ENCODE data around the gene NUDT6.

NUDT6 gene

DNA sequence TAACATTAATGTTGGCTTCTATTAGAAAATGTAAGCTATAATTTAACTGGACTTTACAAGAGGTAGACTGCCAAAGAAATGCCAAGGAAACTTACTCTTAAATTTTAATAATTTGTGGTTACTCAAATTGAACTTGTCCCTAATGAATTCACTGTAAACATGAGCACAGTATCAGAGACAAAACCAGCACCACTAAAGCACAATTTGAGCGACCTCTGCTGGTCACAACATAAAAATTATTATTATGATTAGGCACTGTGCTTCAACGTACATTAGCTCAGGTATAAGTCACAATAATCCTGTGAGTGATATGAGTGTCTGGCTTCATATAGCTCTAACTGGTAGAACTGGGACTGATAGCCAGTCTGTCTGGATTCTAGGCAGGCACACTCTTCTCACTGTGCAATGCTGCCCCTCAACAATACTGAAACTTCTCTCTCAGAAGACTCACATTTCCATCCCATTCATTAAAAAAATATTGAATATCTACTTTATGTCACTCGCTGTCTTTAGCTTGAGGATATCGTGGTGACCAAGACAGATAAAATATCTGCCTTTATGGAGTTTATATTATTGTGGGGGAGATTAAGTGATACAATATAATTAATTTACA lies 8.0 kb downstream of the NUDT6 start:
- DNase-seq (ENCODE audit: low read depth in 2 of 3, low spot score in 1 of 3) = peak in 1 of 3 donors; percentile 26

DNA sequence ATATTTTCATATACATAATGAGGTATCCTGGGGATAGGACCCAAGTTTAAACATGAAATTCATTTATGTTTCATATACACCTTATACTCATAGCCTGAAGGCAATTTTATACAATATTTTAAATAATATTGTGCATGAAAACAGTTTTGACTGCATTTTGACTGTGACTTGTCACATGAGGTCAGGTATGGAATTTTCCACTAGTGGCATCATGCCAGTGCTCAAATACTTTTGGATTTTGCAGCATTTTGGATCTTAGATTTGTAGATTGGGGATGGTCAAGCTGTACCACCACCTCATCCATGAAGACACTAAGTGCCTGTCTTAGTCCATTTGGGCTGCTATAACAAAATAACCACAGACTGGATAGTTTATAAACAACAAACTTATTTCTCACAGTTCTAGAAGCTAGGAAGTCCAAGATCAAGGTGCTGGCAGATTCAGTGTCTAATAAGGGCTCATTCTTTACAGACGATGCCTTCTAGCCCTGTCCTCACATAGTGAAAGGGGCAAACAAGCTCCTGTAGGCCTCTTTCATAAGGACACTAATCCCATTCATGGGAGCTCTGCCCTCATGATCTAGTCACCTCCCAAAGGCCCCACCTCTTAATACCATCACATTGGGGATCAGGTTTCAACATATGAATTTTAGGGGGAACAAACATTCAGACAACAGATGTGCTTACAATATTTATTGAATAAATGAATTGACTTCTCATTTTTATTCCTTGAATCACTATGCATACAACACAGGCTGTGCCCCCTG lies 9.4 kb downstream of the NUDT6 start:
- DNase-seq (ENCODE audit: low read depth in 2 of 3, low spot score in 1 of 3) = no peak

DNA sequence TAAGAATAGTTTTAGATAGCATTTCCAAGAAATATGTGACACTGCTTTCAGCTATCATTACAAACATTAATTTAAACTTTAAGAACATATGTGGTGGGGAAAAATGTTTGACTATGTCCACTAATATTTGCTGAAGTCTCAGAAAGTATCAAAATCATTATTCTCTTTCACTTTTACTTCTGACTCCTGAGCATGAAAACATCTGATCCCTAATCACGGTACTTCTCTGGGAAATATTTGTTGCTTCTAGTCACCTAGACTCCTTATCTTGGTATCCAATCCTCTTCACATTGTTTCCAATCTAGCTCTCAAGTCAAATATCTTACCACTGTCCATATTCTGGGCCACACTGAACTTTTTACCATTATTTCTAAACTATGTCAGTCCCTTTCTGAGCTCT lies 10.8 kb downstream of the NUDT6 start:
- DNase-seq (ENCODE audit: low read depth in 2 of 3, low spot score in 1 of 3) = no peak

DNA sequence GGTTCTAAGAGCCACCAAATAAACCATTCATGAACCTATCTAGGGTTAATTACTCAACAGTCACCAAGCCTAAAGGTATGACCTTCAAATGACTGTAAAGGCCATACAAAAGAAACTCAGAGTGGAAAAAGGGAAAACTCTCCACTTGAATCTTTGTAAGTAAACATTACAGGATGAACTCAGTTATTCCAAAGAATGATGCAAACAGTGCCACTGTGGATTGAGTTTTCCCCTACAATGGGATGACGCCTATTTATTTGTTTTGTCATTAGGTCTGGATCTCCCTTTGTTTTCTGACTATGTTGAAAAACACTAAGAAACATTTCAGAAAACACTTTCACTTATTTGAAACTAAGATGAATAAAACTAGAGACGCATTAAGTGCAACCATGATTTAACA lies 12.7 kb downstream of the NUDT6 start:
- no peak for DNase-seq (ENCODE audit: low read depth in 2 of 3, low spot score in 1 of 3)

DNA sequence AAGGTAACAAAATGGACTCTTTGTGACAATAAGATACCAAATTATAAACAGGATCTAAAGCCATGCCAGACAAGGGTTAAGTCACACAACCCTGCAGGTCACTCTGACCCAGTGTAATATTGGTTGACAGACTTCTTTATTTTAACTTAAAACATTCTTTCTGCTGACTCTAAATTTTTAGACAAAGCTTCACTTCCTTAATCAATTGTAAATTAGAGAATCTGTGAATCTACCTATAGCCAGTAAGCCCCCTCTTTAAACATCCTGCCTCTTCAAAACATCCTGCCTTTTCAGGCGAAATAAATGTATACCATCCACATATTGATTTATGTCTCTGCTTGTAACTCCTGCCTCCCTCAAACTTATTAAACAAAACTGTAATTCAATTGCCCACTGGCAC lies 14.2 kb downstream of the NUDT6 start:
- no peak for DNase-seq (ENCODE audit: low read depth in 2 of 3, low spot score in 1 of 3)

DNA sequence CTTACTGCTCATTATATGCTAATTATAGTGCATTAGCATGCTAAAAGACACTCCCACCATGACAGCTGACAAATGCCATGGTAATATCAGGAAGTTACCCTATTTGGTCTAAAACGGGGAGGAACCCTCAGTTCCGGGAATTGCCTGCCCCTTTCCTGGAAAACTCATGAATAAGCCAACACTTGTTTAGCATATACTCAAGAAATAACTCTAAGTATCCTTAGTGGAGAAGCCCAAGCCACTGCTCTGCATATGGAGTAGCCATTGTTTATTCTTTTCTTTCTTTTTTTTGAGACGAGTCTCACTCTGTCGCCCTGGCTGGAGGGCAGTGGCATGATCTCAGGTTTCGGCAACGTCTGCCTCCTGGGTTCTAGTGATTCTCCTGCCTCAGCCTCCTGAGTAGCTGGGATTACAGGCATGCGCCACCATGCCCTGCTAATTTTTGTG lies 15.5 kb downstream of the NUDT6 start:
- DNase-seq (ENCODE audit: low read depth in 2 of 3, low spot score in 1 of 3) = no peak

DNA sequence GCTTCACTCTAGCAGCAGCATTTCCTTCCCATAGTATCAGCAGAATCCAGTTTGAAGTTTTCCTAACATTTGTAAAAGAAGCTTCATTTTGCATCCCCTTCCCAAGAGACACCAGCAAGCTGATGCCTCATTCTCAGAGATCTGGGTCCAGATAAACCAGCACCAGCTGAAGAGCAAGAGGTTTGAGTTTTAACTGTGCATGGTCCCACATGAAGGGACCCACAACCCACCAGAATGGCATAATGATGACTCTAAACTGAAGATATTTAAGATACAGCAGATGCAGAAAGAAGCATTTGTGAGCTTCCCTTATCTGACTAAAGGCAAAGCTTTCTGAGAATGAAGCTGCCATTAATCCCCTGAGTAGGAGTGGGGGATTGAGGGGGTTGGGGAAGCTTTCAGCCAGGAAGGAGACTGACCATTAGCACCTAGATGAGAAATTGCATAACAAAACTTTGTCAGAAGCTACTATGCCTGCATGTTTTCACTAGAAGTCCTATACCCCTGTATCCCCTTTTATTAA lies 18.6 kb downstream of the NUDT6 start:
- DNase-seq (ENCODE audit: low read depth in 2 of 3, low spot score in 1 of 3) = no peak

DNA sequence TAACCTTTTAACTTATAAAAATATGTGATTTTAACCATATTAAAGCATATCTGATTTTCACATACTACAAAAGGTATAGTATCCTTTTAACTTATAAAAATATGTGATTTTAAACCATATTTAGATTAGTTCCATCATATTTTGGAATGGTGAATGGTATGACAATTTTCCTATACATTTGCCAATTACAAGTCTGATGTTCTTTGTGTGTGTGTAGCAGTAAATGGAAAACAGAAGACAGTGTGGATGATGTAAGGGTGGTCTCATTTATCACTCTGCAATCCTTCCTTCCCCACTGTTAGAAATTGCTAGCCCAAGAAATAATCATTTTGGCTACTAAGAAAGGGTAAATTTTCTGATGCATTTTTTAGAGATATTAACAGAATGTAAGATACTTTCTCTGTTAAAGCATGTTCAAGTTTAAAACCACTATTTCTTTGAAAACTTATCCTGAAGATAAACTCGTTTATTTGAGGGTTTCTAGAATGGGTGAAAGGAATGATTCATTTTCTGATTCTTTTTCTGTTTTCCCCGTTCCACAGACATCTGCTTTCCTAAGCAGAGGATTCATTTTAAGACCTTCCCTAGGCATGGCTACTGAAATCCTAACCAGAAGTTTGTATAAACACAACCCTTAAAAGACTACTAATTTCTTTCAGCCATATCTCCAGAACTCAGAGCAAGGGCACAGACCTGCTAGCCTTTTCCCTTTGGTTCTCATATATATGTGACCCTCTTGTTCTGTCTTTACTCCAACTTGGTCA lies 21.0 kb downstream of the NUDT6 start:
- DNase-seq (ENCODE audit: low read depth in 2 of 3, low spot score in 1 of 3) = no peak

DNA sequence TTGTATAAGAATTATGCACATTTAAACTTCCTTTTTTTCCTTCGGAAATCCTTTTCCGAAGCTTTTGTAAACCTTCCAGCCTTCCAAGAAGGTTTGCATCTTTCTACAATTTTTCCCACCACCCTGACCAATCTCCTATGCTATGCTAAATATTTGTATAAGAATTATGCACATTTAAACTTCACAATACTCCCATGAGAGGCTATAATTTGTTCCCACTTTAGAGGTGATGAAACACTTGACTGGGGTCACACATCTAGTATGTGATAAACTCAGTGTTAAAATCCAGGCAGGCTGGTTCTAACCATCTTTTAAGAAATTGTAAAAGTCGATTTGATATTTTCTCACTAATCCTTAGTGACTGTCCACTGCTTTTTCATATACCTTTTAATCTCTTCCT lies 22.1 kb downstream of the NUDT6 start:
- DNase-seq (ENCODE audit: low read depth in 2 of 3, low spot score in 1 of 3) = no peak

DNA sequence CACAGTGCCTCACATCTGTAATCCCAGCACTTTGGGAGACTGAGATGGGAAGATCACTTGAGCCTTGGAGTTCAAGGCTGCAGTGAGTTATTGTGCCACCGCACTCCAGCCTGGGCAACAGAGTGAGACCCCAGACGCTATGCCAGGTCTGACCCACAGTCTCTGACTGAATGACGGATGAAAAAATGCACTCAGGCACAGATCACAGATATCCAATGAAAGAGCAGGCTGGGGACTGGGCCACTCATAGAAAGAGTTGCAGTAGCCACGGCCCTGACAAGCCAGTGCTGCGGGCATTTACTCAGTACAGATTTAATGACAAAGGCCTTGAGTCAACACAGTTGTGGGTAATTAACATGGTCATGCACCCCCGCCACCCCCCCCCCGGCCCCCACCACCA lies 22.7 kb downstream of the NUDT6 start:
- DNase-seq (ENCODE audit: low read depth in 2 of 3, low spot score in 1 of 3) = no peak

DNA sequence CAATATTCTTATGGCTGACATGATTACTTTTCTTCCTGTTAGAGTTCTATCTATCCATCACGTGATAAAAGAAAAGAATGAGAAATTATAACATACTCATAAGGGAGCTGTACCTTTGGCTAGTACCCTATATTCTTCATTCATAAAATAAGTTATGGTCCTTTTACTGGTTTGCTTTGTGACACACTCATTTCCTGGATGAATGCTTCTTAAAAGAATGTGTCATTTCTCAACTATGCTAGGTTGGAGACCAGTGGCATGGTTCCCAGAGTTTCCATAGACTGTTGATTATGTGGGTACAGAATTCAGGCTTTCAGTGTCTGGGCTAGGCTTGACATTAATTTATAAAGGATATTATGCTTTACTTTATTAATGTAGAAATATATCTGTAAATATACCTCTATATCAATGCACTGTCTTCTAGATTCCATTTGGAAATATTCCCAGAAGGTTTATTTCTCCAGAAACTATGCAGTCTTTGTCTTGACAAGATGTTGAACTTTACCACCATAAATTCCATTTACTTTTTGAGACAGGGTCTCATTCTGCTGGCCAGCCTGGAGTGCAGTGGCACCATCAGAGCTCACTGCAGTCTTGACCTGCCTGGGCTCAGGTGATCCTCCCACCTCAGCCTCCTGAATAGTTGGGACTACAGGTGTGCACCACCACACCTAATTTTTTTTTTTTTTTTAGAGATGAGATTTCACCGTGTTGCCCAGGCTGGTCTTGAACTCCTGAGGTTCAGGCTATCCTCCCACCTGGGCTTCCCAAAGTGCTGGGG lies 23.8 kb downstream of the NUDT6 start:
- no peak for DNase-seq (ENCODE audit: low read depth in 2 of 3, low spot score in 1 of 3)

DNA sequence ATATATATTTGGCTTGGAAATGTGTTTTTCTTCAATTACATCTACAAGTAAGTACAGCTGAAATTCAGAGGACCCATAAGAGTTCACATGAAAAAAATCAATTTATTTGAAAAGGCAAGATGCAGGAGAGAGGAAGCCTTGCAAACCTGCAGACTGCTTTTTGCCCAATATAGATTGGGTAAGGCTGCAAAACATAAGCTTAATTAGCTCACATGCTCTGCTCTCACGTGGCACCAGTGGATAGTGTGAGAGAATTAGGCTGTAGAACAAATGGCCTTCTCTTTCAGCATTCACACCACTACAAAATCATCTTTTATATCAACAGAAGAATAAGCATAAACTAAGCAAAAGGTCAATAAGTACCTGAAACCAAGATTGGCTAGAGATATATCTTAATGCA lies 26.1 kb downstream of the NUDT6 start:
- DNase-seq (ENCODE audit: low read depth in 2 of 3, low spot score in 1 of 3) = no peak

DNA sequence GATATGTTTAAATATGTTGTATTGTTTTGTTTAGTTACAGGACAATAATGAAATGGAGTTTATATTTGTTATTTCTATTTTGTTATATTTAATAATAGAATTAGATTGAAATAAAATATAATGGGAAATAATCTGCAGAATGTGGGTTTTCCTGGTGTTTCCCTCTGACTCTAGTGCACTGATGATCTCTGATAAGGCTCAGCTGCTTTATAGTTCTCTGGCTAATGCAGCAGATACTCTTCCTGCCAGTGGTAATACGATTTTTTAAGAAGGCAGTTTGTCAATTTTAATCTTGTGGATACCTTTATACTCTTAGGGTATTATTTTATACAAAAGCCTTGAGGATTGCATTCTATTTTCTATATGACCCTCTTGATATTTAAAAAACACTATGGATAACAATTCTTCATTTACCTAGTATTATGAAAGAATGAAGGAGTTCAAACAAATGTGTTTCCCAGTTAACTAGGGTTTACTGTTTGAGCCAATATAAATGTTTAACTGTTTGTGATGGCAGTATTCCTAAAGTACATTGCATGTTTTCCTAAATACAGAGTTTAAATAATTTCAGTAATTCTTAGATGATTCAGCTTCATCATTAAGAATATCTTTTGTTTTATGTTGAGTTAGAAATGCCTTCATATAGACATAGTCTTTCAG lies 26.9 kb downstream of the NUDT6 start:
- DNase-seq (ENCODE audit: low read depth in 2 of 3, low spot score in 1 of 3) = no peak

DNA sequence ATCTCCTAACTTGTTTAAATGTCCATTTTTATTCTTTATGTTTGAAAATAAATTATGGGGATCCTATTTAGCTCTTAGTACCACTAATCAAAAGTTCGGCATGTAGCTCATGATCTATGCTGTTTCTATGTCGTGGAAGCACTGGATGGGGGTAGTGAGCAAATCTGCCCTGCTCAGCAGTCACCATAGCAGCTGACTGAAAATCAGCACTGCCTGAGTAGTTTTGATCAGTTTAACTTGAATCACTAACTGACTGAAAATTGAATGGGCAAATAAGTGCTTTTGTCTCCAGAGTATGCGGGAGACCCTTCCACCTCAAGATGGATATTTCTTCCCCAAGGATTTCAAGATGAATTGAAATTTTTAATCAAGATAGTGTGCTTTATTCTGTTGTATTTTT lies 27.6 kb downstream of the NUDT6 start:
- no peak for DNase-seq (ENCODE audit: low read depth in 2 of 3, low spot score in 1 of 3)

DNA sequence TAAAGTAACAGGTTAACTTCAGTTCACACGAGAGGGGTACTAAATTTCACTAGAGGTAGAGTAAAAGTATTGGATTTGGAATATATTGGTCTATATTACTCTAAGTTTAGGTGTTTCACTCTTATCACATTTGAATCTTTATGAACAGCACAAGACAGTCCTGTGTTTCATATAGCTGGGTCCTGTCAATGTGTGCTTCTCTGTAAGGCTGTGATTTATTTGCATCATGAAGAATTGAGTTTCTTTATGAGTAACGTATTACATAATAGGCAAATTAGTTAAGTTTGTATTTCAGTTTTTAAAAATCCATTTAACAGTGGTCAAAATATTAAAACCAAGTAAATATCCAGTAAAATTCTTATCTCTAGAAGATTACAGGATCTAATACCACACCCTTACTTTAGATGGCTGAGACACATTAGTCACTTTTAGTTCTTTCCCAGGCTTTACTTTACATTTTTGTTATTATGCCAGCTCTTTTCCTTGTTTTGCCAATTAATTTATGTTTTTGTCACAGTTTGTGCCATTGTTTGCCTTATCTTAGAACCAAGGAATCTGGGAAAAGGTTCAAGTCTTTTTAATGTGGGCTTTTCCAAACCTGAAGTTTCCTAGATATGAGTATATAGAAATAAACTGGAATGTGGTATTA lies 32.1 kb downstream of the NUDT6 start:
- no peak for DNase-seq (ENCODE audit: low read depth in 2 of 3, low spot score in 1 of 3)

DNA sequence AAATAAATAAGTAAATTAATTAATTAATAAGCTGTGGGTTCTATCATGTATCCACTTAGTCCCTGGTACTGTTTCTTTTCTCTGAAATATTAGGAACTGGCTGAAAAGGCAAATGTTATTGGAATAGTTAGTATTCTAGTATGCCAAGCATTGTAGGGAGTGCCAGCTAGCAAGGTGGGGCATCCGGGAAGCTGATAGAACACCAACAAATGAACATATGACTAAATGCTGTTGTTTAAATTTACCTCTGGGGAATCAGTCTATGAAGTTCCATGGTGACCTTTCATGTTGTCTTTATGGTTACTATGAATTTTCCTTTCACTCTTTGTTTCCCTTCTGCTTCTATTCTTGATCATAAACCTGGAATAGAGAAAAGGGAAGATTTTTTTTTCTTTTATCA lies 32.7 kb downstream of the NUDT6 start:
- no peak for DNase-seq (ENCODE audit: low read depth in 2 of 3, low spot score in 1 of 3)

DNA sequence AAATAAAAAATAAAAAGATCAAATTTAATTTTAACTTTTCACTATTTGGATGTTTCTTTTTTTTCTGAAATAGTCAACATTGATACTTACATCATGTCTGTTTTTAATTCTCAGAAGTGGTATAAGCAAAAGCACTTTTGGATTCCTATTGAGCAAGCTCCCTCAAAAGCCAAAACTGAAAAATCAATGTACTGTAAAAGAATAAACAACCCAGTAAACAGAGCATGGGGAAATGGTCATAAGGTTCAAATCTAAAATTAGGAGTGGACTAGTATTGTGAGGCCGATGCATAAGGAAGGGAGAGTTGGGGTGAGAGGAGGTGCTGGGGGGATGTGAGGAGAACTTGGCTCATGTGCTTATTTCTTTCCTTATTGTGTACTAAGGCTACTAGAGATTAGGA lies 37.9 kb downstream of the NUDT6 start:
- DNase-seq (ENCODE audit: low read depth in 2 of 3, low spot score in 1 of 3) = no peak

DNA sequence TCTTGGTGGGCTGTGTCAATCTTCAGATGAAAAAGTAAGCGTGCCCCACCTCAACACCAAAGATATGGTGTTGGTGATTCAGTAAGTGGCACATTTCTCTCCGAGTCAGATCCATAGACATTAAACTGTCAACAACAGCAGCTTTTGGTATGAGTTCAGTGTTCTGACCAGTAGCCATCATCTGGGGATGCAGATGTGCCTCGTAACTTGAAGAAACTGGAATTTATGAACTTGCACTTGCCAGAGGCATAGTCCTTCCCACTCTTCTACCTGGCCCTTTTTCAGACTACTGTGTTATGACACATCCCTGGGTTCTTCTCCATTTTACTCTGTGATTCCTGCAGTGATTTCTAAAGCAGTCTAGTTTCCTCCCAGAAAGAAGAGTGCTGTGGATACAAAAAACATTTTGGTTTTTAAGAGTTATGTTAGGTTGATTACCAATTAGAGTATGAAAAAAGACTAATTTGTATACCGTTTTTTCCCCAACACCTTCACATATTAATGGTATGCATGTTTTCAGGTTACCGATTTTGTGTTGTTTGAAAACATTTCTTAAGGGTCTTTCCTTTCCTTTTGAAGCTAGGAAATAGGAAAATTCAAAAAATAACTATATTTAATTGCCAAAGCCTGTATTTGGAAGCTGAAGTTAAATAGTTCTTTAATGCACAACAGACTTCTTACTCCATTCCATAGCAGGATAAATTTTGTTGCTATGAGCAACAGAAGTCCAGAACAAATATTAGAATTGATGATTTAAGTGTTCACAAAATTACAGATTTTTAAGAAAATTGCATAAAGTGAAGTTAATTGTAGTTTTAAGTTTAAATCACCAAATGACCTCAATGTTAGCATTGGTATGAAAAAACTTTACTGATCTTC lies 39.3 kb downstream of the NUDT6 start:
- no peak for DNase-seq (ENCODE audit: low read depth in 2 of 3, low spot score in 1 of 3)

DNA sequence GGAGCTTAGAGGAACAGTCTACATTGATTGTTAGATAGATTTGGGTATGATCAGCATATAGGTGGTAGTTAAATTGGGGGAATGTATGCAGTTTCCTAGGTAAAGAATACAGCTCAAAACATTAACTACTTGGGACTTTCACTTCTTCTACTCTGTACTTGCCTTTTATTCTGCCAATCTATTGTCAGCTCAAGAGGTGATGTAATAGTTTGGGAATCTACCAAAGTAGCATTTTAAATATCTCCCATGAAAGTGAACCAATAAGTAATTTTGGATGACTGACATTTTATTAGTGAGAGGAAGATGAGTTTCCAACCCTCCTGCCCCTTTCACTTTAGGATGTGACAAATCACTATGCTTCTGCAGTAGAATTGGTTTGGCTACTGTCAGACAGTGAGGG lies 43.4 kb downstream of the NUDT6 start:
- DNase-seq (ENCODE audit: low read depth in 2 of 3, low spot score in 1 of 3) = no peak

All from stimulated activated CD4-positive, alpha-beta T cell treated with anti-CD3 and anti-CD28 coated beads, Interleukin-12 subunit alpha, Interleukin-12 subunit beta, amount 100 ng/mL, for 48 hours (primary cell).